Sigmoid colon (tissue), 7 donors: ENCODE results near the gene BCO2. TPM values are rescaled to one million over a fixed set of nuclear protein-coding genes. Genes with fewer than 3 reads are reported as not detected.

Experiments
- DNase-seq: peaks from one replicate; pipeline ENCODE4 v3.0.0-alpha.2; 2019
- H3K27ac ChIP-seq, 4 donors: fragments of 200-600 bp; sonication (generic); one replicate each; pipeline ENCODE4 v1.5.1; 2016 to 2019; ENCODE audit warnings: mild to moderate bottlenecking in 1 of 4
- H3K27me3 ChIP-seq, 3 donors: fragments of 200-600 bp; sonication (generic); one replicate each; pipeline ENCODE4 v1.5.1; 2019; ENCODE audit warnings: mild to moderate bottlenecking in 1 of 3
- H3K36me3 ChIP-seq, 4 donors: fragments of 200-600 bp; sonication (generic); one replicate each; pipeline ENCODE4 v1.5.1; 2016 to 2019
- H3K4me1 ChIP-seq, 4 donors: fragments of 200-600 bp; sonication (generic); one replicate each; pipeline ENCODE4 v1.5.1; 2017 to 2019
- H3K4me3 ChIP-seq, 4 donors: fragments of 200-600 bp; sonication (generic); one replicate each; pipeline ENCODE4 v1.5.1; 2017 to 2019; ENCODE audit warnings: mild to moderate bottlenecking in 2 of 4, moderate library complexity in 1 of 4
- H3K9me3 ChIP-seq, 4 donors: fragments of 200-600 bp in 3 of 4; sonication (generic) in 3 of 4; one replicate each; pipeline versions ENCODE4 v1.5.1 to v1.6.1; 2013 to 2019
- CTCF ChIP-seq, 4 experiments: fragments of 450-650 bp in 3 of 4; fragments of 200-600 bp in 1 of 4; IDR thresholded peaks; one replicate each; pipeline ENCODE4 v1.5.1; 2016 to 2019; ENCODE audit warnings: antibody characterized with exemption in 4 of 4, mild to moderate bottlenecking in 3 of 4, moderate library complexity in 2 of 4
- EP300 ChIP-seq, 4 donors: sonication (generic); formaldehyde crosslinking; IDR thresholded peaks; one replicate each; pipeline ENCODE4 v1.6.1; 2017; ENCODE audit warnings: antibody characterized with exemption in 4 of 4
- POLR2A ChIP-seq, 2 donors: fragments of 450-650 bp; IDR thresholded peaks; one replicate each; pipeline ENCODE4 v1.6.1; 2016; ENCODE audit warnings: antibody characterized with exemption in 2 of 2, mild to moderate bottlenecking in 2 of 2, moderate library complexity in 2 of 2
- POLR2AphosphoS5 ChIP-seq, 4 donors: sonication (generic); formaldehyde crosslinking; IDR thresholded peaks; one replicate each; pipeline ENCODE4 v1.6.1; 2017; ENCODE audit warnings: antibody characterized with exemption in 4 of 4
- WGBS, 2 donors: extraction: QIAGEN DNeasy Blood & Tissue Kit; methylation state at CpG; one replicate each; pipeline ENCODE4 v1.1.7; 2013; 5-methylcytosine and 5-hydroxymethylcytosine counted together
- intact Hi-C: fragments of 100-400 bp; cut with DNase I; formaldehyde crosslinking; loops from one replicate; pipeline ENCODE4 v1.15.1; 2023
- polyA plus RNA-seq, 3 donors: library from polyadenylated mRNA; stranded (reverse); fragments of 200-250 nt; gene quantifications; one replicate each; pipeline ENCODE4 v1.2.3, GENCODE V29; 2013
- small RNA-seq, 3 donors: library from RNA; depleted of rRNA; stranded (forward); fragments of <200 nt; gene quantifications; one replicate each; pipeline ENCODE3, GENCODE V24; 2016
- total RNA-seq, 4 donors: library from RNA; depleted of rRNA; stranded (reverse); fragments of >200 nt; gene quantifications; one replicate each; pipeline ENCODE4 v1.1.0, GENCODE V29; 2016
- donor health status: healthy with polysubstance abuse.
- donor health status: Bipolar disorder and iron deficiency.
- donor health status: healthy.

BCO2 gene
- total and polyA plus RNA-seq, 7 donors, result 3.2 to 16.9 (median 7.1) TPM; not detected in 2

DNA sequence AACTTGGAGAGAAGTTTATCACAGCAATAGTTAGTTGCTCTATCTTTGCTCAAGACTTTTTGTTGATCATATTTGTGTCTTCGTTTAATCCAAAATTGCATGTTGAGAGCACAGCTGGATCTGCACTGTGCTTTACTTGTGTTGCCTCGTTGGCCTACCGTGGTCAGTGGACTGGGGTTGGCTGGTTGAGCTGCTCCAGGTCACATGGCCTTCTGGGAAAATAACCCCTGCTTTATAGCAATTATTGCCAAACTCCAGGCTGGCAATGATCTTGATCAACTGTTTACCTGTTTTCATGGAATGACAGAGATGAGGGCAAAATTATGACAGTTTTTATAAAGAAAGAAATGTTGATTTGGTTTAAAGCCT, 91.1 kb downstream of the BCO2 start:
- DNase-seq, result no peak
- Histone ChIP-seq H3K36me3 (no peaks in the 10 kb centered on the region), H3K9me3 (no peaks in the 10 kb centered on the region), H3K27me3 (no peaks in the 10 kb centered on the region), H3K4me1 (peaks cover 0 to 25% (median 18%) of the 10 kb centered on the region in 4 donors), H3K4me3 (no peak overlapping the region), H3K27ac (peak overlapping the region in 2 of 4 donors; percentile 64)
- intact Hi-C loops, result no loop called here
- 78 to 81% methylated on average over 3 of the region's 3 CpGs for WGBS, 2 donors
- TF ChIP-seq POLR2AphosphoS5 (IDR thresholded peaks at IDR 0.05) (no peak), CTCF (IDR thresholded peaks at IDR 0.05) (no peak), POLR2A (IDR thresholded peaks at IDR 0.05) (no peak), EP300 (IDR thresholded peaks at IDR 0.05) (no peak)

DNA sequence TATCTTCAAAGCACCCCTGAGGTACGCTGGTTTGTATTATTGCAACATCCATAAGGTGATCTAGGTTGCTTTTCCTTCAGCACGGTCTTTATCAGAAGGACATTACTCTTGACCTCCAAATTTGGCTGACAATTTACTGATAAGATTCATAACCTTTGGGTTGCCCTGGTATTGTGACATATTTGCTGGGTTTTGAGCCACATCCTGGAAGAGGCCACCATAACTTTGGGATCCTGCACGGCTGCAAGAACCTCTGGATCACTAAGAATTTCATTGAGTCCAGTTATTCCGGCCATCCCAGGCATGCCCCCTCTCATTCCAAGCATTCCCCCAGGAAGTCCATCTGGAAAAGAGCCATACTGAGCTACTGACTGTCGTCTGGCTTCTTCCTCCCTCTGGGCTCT, 91.9 kb downstream of the BCO2 start:
- Histone ChIP-seq H3K27me3 (no peaks in the 10 kb centered on the region), H3K4me3 (no peak overlapping the region), H3K4me1 (peaks cover 0 to 25% (median 18%) of the 10 kb centered on the region in 4 donors), H3K27ac (no peak overlapping the region), H3K9me3 (no peaks in the 10 kb centered on the region), H3K36me3 (no peaks in the 10 kb centered on the region)
- intact Hi-C loops, result no loop called here
- TF ChIP-seq EP300 (IDR thresholded peaks at IDR 0.05) (no peak), POLR2A (IDR thresholded peaks at IDR 0.05) (no peak)
- WGBS, 2 donors, result 74% methylated on average over 5 of the region's 5 CpGs
- no peak for DNase-seq

DNA sequence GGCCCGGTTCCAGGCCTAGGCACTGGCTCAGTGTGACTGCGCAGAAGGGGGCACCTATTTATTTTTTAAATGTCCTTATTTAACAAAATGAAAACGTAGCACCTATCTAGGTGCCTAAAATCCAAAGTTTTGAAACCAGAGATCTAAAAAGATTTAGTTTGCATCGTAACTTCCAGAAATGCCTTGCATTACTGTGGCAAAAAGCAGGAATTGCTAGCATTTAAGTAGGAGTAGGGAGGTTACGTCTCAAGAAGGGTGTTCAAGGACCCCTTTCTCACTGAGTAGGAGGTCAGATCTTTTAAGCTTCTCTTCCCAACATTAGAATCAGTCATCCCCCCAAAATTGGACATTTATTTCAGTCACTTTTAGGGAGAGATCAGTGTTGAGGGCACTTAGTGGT, 93.1 kb downstream of the BCO2 start:
- Histone ChIP-seq H3K4me1 (peaks cover 0 to 25% (median 18%) of the 10 kb centered on the region in 4 donors), H3K27ac (no peak overlapping the region), H3K36me3 (no peaks in the 10 kb centered on the region), H3K4me3 (no peak overlapping the region), H3K27me3 (no peaks in the 10 kb centered on the region), H3K9me3 (no peaks in the 10 kb centered on the region)
- no peak for DNase-seq
- TF ChIP-seq POLR2A (IDR thresholded peaks at IDR 0.05) (no peak), CTCF (IDR thresholded peaks at IDR 0.05) (no peak), EP300 (IDR thresholded peaks at IDR 0.05) (no peak)
- 75 to 91% methylated on average over 5 of the region's 5 CpGs for WGBS, 2 donors
- intact Hi-C loops, result no loop called here

Small RNAs within 50 kb of the gene (small RNA-seq; reads per million reads assigned to genes)
- gene MRPS36P4, result 0 reads per million in 3 donors

Other genes starting within 250 kb of the BCO2 start
- gene DIXDC1, start 238.2 kb upstream of the BCO2 start, total RNA-seq, result 100 to 1,000 TPM in 2 of 4 donors, 10 to 100 TPM in 2; 92.7 to 105 (median 99.2) TPM
- gene DIXDC1, start 238.2 kb upstream of the BCO2 start, polyA plus RNA-seq, result 10 to 100 TPM in 1 of 3 donors, 1 to 10 TPM in 2; 2.3 to 12.0 (median 9.2) TPM
- 10 to 100 TPM; 23.2 to 34.6 (median 26.0) TPM for gene DLAT, start 150.1 kb upstream of the BCO2 start, total RNA-seq
- 10 to 100 TPM; 23.4 to 49.0 (median 28.2) TPM for gene DLAT, start 150.1 kb upstream of the BCO2 start, polyA plus RNA-seq
- gene PIH1D2, start 101.5 kb upstream of the BCO2 start, total RNA-seq, result 1 to 10 TPM; 1.7 to 3.9 (median 2.8) TPM
- 1 to 10 TPM in 1 of 3 donors, under 1 TPM in 1, not detected in 1; 0.60 to 1.5 TPM for gene PIH1D2, start 101.5 kb upstream of the BCO2 start, polyA plus RNA-seq
- gene NKAPD1, start 101.2 kb upstream of the BCO2 start, total RNA-seq, result 10 to 100 TPM; 14.6 to 19.4 (median 17.5) TPM
- 10 to 100 TPM; 11.1 to 16.2 (median 14.4) TPM for gene NKAPD1, start 101.2 kb upstream of the BCO2 start, polyA plus RNA-seq
- gene TIMM8B, start 88.8 kb upstream of the BCO2 start, total RNA-seq, result 10 to 100 TPM; 19.1 to 62.1 (median 40.5) TPM
- gene TIMM8B, start 88.8 kb upstream of the BCO2 start, polyA plus RNA-seq, result 100 to 1,000 TPM; 152 to 153 (median 153) TPM
- 100 to 1,000 TPM in 3 of 4 donors, 10 to 100 TPM in 1; 96.4 to 169 (median 134) TPM for gene SDHD, start 88.6 kb upstream of the BCO2 start, total RNA-seq
- 100 to 1,000 TPM; 160 to 545 (median 304) TPM for gene SDHD, start 88.6 kb upstream of the BCO2 start, polyA plus RNA-seq
- 10 to 100 TPM in 2 of 4 donors, 1 to 10 TPM in 2; 5.8 to 18.6 (median 10.8) TPM for gene IL18, start 11.4 kb upstream of the BCO2 start, total RNA-seq
- 100 to 1,000 TPM; 114 to 211 (median 129) TPM for gene IL18, start 11.4 kb upstream of the BCO2 start, polyA plus RNA-seq
- gene TEX12, start 8.1 kb upstream of the BCO2 start, total RNA-seq, result 1 to 10 TPM in 2 of 4 donors, under 1 TPM in 1, not detected in 1; 0.68 to 1.5 (median 1.1) TPM
- gene TEX12, start 8.1 kb upstream of the BCO2 start, polyA plus RNA-seq, result not detected
- 10 to 100 TPM; 17.2 to 44.3 (median 30.7) TPM for gene PTS, start 50.9 kb downstream of the BCO2 start, total RNA-seq
- gene PTS, start 50.9 kb downstream of the BCO2 start, polyA plus RNA-seq, result 10 to 100 TPM; 34.0 to 86.5 (median 81.1) TPM
- not detected for gene PLET1, start 85.3 kb downstream of the BCO2 start, total RNA-seq
- gene PLET1, start 85.3 kb downstream of the BCO2 start, polyA plus RNA-seq, result under 1 TPM in 1 of 3 donors, not detected in 2; 0.60 TPM